ENCODE results near the gene IGFBP3.
"Not testable (repeated sequence)": the region's sequence is repeated elsewhere in the genome, so short reads cannot be mapped to it uniquely, and the experiment has no call there.

IGFBP3 gene

GRCh38 chr7:45920502-45921380 lies at the start of gene IGFBP3:
Gene IGFBP3, minus strand, starts transcription at chr7:45921272. Its CDS starts 132 bp downstream, at chr7:45921140.
- DNase-seq: peak; percentile 30

- DNase-seq: no peak
Observed at GRCh38 chr7:45970454-45970853, 49.4 kb upstream of the IGFBP3 start.

- DNase-seq: no peak
Observed at GRCh38 chr7:45969940-45970339, 48.9 kb upstream of the IGFBP3 start.

- DNase-seq: no peak
Observed at GRCh38 chr7:45968856-45969541, 47.9 kb upstream of the IGFBP3 start.

- DNase-seq: no peak
Observed at GRCh38 chr7:45968312-45968711, 47.2 kb upstream of the IGFBP3 start.

GRCh38 chr7:45967591-45968157 lies 46.6 kb upstream of the IGFBP3 start:
- DNase-seq: no peak

GRCh38 chr7:45962861-45963260 lies 41.8 kb upstream of the IGFBP3 start:
- no peak for DNase-seq

- no peak for DNase-seq
Observed at GRCh38 chr7:45957721-45958120, 36.6 kb upstream of the IGFBP3 start.

- no peak for DNase-seq
Observed at GRCh38 chr7:45955286-45955685, 34.2 kb upstream of the IGFBP3 start.

- not testable (repeated sequence) for DNase-seq
Observed at GRCh38 chr7:45953055-45953454, 32.0 kb upstream of the IGFBP3 start.

- no peak for DNase-seq
Observed at GRCh38 chr7:45944058-45944457, 23.0 kb upstream of the IGFBP3 start.

- no peak for DNase-seq
Observed at GRCh38 chr7:45940939-45941338, 19.9 kb upstream of the IGFBP3 start.

- peak; percentile 44 for DNase-seq
Observed at GRCh38 chr7:45940237-45940781, 19.2 kb upstream of the IGFBP3 start.

GRCh38 chr7:45939574-45939973 lies 18.5 kb upstream of the IGFBP3 start:
- no peak for DNase-seq

- no peak for DNase-seq
Observed at GRCh38 chr7:45938626-45939302, 17.7 kb upstream of the IGFBP3 start.

GRCh38 chr7:45937862-45938261 lies 16.8 kb upstream of the IGFBP3 start:
- DNase-seq: no peak

GRCh38 chr7:45937301-45937700 lies 16.2 kb upstream of the IGFBP3 start:
- DNase-seq: no peak

GRCh38 chr7:45930967-45931366 lies 9.9 kb upstream of the IGFBP3 start:
- no peak for DNase-seq

GRCh38 chr7:45927721-45928120 lies 6.6 kb upstream of the IGFBP3 start:
- DNase-seq: no peak

- no peak for DNase-seq
Observed at GRCh38 chr7:45924283-45924682, 3.2 kb upstream of the IGFBP3 start.

GRCh38 chr7:45923818-45924217 lies 2.7 kb upstream of the IGFBP3 start:
- no peak for DNase-seq

GRCh38 chr7:45923290-45923689 lies 2.2 kb upstream of the IGFBP3 start:
- peak; percentile 74 for DNase-seq

GRCh38 chr7:45922810-45923209 lies 1.7 kb upstream of the IGFBP3 start:
- DNase-seq: no peak

Measured in stimulated activated CD4-positive, alpha-beta T cell treated with anti-CD3 and anti-CD28 coated beads, Interleukin-15, amount 100 ng/mL, for 24 hours (primary cell).